ENCODE measurements around the gene TOX2.

TOX2 gene

DNA sequence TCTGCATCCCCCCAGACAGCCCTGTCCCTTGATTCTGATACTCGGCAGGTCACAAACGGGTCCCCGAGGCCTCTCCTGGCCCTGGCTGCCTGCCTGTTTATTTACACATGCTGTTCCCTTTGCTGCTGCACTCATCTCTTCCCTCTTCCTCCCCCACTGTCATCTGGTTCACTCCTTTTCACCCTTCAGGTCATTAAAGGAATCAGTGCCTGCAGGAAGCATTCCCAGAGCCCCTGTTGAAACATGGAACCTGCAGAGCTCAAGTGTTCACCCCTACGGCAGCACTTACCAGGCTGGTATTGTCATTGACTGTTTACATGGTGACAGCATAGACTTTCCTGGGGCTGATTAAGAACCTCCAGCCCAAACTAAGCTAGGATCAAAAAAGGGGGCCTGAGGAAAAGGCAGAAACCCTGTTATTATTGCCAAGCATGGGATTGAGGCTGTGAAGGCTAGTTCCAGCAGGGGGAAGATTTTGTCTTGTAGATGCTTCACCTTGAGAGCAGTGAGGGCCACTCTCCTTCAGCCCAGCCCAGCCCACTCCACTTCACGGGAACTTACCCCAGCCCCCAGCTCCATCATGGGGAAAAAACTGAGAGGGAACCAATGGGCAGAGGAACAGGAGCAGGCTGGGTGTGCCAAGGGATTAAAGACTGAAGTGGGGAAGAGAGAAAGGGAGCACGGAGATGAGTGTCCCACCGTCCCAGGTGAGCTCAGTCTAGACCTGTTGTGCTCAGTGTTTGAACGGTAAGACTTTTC, 199.1 kb downstream of the TOX2 start:
- Mint-ChIP-seq H3K4me3 (no peak overlapping the region), H3K9me3 (peaks cover under 1% of the 10 kb centered on the region), H3K27me3 (peaks cover 58% of the 10 kb centered on the region), H3K4me1 (ENCODE audit: low read depth) (peaks cover 3% of the 10 kb centered on the region), H3K36me3 (ENCODE audit: low read depth) (no peaks in the 10 kb centered on the region), H3K27ac (no peak overlapping the region)
- no peak for DNase-seq

DNA sequence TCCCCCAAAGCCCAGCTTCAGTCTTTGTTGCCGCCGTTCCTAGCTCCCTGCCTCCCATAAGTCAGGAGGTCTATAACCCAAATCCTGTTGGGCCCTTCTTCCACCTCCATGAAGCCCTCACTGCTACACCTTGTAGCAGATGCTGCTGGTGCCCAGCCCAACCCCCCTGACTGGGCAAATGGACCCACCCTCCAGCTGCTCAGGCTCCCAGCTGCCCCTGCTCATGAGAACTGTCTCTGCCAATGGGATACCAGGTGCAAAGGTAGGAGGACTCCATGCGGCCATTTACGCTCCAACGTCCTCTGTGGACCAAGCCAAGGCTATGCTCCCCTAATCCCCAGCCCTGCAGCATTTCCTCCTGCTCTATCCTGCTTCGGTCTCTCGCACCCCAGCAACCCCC, 200.5 kb downstream of the TOX2 start:
- Mint-ChIP-seq H3K27ac (no peak overlapping the region), H3K9me3 (no peaks in the 10 kb centered on the region), H3K4me1 (ENCODE audit: low read depth) (peaks cover 3% of the 10 kb centered on the region), H3K4me3 (no peak overlapping the region), H3K27me3 (peaks cover 44% of the 10 kb centered on the region), H3K36me3 (ENCODE audit: low read depth) (no peaks in the 10 kb centered on the region)
- no peak for DNase-seq

- Mint-ChIP-seq H3K27ac (no peak overlapping the region), H3K36me3 (ENCODE audit: low read depth) (no peaks in the 10 kb centered on the region), H3K4me3 (no peak overlapping the region), H3K27me3 (peaks cover 45% of the 10 kb centered on the region), H3K9me3 (no peaks in the 10 kb centered on the region), H3K4me1 (ENCODE audit: low read depth) (peaks cover 3% of the 10 kb centered on the region)
- no peak for DNase-seq
Observed at GRCh38 chr20:44115762-44116644, 201.4 kb downstream of the TOX2 start.

DNA sequence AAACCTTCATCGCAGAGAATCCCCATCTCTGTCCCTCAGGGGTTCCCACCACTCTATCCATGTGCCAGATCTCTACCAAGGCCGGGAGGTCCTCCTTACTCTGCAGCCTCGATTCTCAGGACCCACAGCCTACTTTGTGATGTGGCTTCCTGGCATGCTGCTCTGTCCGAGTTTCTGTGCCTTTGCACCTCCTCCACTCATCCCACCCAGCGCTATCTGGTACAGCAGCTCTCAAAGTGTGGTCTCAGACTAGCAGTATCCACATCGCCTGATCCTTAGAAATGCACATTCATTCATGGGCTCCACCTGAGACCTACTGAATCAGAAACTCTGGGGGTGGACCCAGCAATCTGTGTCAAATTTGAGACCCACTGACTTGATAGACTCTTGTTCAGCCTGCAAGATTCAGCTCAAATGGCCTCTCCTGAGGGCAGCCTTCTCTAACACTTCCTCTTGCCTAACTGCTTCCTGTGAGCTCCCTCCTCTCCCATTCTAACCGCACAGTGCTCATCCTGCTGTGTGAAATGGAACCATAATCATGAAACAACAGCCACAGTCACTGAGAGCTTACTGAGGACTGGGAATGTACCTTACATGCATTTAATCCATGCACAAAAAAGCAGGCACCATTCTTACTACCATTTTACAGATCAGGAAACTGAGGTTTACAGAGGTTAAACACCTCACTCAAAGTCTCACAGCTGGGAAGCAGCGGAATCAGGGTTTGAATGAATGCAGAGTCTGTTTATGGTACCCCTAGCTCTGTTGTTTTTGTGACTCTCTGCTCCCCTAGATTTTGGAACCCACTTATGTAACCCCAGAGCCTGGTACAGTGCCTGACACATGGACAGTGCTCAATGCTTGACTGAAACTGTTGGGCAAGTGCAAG, 202.9 kb downstream of the TOX2 start:
- H3K27me3 Mint-ChIP-seq = peaks cover 50% of the 10 kb centered on the region
- no peak overlapping the region for H3K27ac Mint-ChIP-seq
- no peaks in the 10 kb centered on the region for H3K36me3 Mint-ChIP-seq (ENCODE audit: low read depth)
- peaks cover 3% of the 10 kb centered on the region for H3K4me1 Mint-ChIP-seq (ENCODE audit: low read depth)
- DNase-seq = no peak
- H3K9me3 Mint-ChIP-seq = no peaks in the 10 kb centered on the region
- no peak overlapping the region for H3K4me3 Mint-ChIP-seq

GRCh38 chr20:44118185-44119033, 203.8 kb downstream of the TOX2 start:
- Mint-ChIP-seq H3K4me1 (ENCODE audit: low read depth) (peaks cover 3% of the 10 kb centered on the region), H3K27me3 (peaks cover 57% of the 10 kb centered on the region), H3K36me3 (ENCODE audit: low read depth) (no peaks in the 10 kb centered on the region), H3K9me3 (no peaks in the 10 kb centered on the region), H3K4me3 (no peak overlapping the region), H3K27ac (no peak overlapping the region)
- no peak for DNase-seq

Measured in activated T-cell treated with anti-CD3 and anti-CD28 coated beads, Interleukin-2, amount 50 U/mL, for 24 hours (primary cell).